ENCODE data around the gene RASAL1.

GRCh38 chr12:113091506-113091905, 44.1 kb downstream of the RASAL1 start:
- no peak for TF ChIP-seq POLR2A (IDR thresholded peaks at IDR 0.05)
- no peak for TF ChIP-seq CTCF (IDR thresholded peaks at IDR 0.05)

Measured in esophagus squamous epithelium (tissue), 4 donors.